ENCODE measurements around the gene PLCL1. TPM values are rescaled to one million over a fixed set of nuclear protein-coding genes. Genes with fewer than 3 reads are reported as not detected.

Gene PLCL1
- polyA plus RNA-seq, 3 donors, result 0.69 to 1.4 (median 0.79) TPM

DNA sequence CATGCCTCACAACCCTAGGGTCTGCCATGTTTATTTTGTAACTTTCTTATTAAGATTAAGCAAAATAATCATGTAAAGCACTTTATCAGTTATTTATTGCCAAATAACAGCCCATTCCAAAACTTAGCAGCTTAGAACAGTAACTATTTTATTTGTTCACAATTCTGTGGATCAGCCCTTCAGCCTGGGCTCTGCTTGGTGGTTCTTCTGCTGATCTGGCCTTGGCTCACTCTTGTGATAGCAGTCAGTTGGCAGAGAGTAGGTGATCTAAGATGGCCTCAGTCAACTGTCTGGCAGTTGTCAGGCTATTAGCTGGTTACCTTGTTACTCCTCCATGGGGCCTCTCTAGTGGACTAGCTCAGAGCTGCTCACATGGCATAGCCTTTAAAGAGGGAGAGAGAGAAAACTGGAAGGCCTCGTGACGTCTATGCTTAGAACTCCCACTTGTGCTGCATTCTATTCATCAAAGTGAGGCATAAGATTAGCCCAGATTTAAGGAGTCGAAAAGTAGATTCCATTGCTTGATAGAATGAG is 54.3 kb downstream of the PLCL1 start:
- no peak for TF ChIP-seq CTCF (IDR thresholded peaks at IDR 0.05)
- Histone ChIP-seq H2AFZ (ENCODE audit: insufficient read depth, low read depth, low read length, poor library complexity, severe bottlenecking) (no peak overlapping the region), H3K4me2 (replicated peaks; ENCODE audit: extremely low read depth, low read length, poor library complexity, severe bottlenecking) (no peak overlapping the region), H3K4me1 (ENCODE audit: control insufficient read depth in 1 of 2, insufficient read depth in 2 of 2, low read length in 2 of 2) (peaks cover 0 to 4% of the 10 kb centered on the region in 2 donors), H3K36me3 (replicated peaks in 1 of 2; ENCODE audit: control insufficient read depth in 1 of 2, insufficient read depth in 2 of 2, low read length in 2 of 2) (no peaks in the 10 kb centered on the region), H4K20me1 (ENCODE audit: insufficient read depth, low read length) (no peaks in the 10 kb centered on the region), H3K27me3 (ENCODE audit: control insufficient read depth in 2 of 2, insufficient read depth in 2 of 2, low read length in 2 of 2) (no peaks in the 10 kb centered on the region), H3K79me2 (ENCODE audit: insufficient read depth, low read length) (no peaks in the 10 kb centered on the region), H3K27ac (ENCODE audit: low read depth in 1 of 2, low read length in 2 of 2) (no peak overlapping the region), H3K4me3 (replicated peaks in 1 of 3; ENCODE audit: low read depth in 2 of 3, low read length in 3 of 3) (no peak overlapping the region), H3K9me3 (replicated peaks in 1 of 2; ENCODE audit: control insufficient read depth in 1 of 2, insufficient read depth in 1 of 2, low read length in 2 of 2) (peaks cover 0 to 8% of the 10 kb centered on the region in 2 donors), H3K9ac (ENCODE audit: insufficient read depth, low read length, poor library complexity, severe bottlenecking) (no peak overlapping the region)
- no peak for DNase-seq
- H3K4me3 Mint-ChIP-seq, result no peak overlapping the region
- peaks cover 14% of the 10 kb centered on the region for H3K4me1 Mint-ChIP-seq
- H3K27me3 Mint-ChIP-seq (ENCODE audit: low read depth in 3 of 3), result no peaks in the 10 kb centered on the region
- WGBS (ENCODE audit: insufficient coverage), result no CpG with 5 or more reads among the region's 3 CpGs
- no peak overlapping the region for H3K27ac Mint-ChIP-seq
- intact Hi-C loops (cut with micrococcal nuclease), result no loop called here
- no peaks in the 10 kb centered on the region for H3K36me3 Mint-ChIP-seq
- peaks cover 2 to 10% (median 3%) of the 10 kb centered on the region in 7 donors for H3K9me3 Mint-ChIP-seq

GRCh38 chr2:197862246-197862955 is 58.0 kb downstream of the PLCL1 start:
- no peak overlapping the region for H2AFZ ChIP-seq (ENCODE audit: insufficient read depth, low read depth, low read length, poor library complexity, severe bottlenecking)
- peaks cover 0 to 4% of the 10 kb centered on the region in 2 donors for H3K4me1 ChIP-seq (ENCODE audit: control insufficient read depth in 1 of 2, insufficient read depth in 2 of 2, low read length in 2 of 2)
- no peaks in the 10 kb centered on the region for H4K20me1 ChIP-seq (ENCODE audit: insufficient read depth, low read length)
- DNase-seq, result no peak
- no peaks in the 10 kb centered on the region for H3K27me3 ChIP-seq (ENCODE audit: control insufficient read depth in 2 of 2, insufficient read depth in 2 of 2, low read length in 2 of 2)
- Mint-ChIP-seq H3K4me3 (no peak overlapping the region), H3K36me3 (no peaks in the 10 kb centered on the region), H3K9me3 (peaks cover 2 to 9% (median 3%) of the 10 kb centered on the region in 7 donors), H3K27ac (no peak overlapping the region), H3K27me3 (ENCODE audit: low read depth in 3 of 3) (no peaks in the 10 kb centered on the region), H3K4me1 (peaks cover 13% of the 10 kb centered on the region)
- H3K79me2 ChIP-seq (ENCODE audit: insufficient read depth, low read length), result no peaks in the 10 kb centered on the region
- H3K4me3 ChIP-seq (replicated peaks in 1 of 3; ENCODE audit: low read depth in 2 of 3, low read length in 3 of 3), result no peak overlapping the region
- H3K9me3 ChIP-seq (replicated peaks in 1 of 2; ENCODE audit: control insufficient read depth in 1 of 2, insufficient read depth in 1 of 2, low read length in 2 of 2), result peaks cover 0 to 8% of the 10 kb centered on the region in 2 donors
- no peak for TF ChIP-seq CTCF (IDR thresholded peaks at IDR 0.05)
- no peaks in the 10 kb centered on the region for H3K36me3 ChIP-seq (replicated peaks in 1 of 2; ENCODE audit: control insufficient read depth in 1 of 2, insufficient read depth in 2 of 2, low read length in 2 of 2)
- no peak overlapping the region for H3K4me2 ChIP-seq (replicated peaks; ENCODE audit: extremely low read depth, low read length, poor library complexity, severe bottlenecking)
- no peak overlapping the region for H3K9ac ChIP-seq (ENCODE audit: insufficient read depth, low read length, poor library complexity, severe bottlenecking)
- WGBS (ENCODE audit: insufficient coverage), result no CpG with 5 or more reads among the region's 1 CpG
- H3K27ac ChIP-seq (ENCODE audit: low read depth in 1 of 2, low read length in 2 of 2), result no peak overlapping the region
- intact Hi-C loops (cut with micrococcal nuclease), result no loop called here

All from CD14-positive monocyte (primary cell).